SU-DHL-6 (cell line): ENCODE results near the gene CRYAB.

Experiments used
- H2AFZ ChIP-seq: fragments of 200-600 bp; sonication (generic); 2 replicates; pipeline ENCODE4 v1.6.1; 2014; ENCODE audit warnings: low read depth, mild to moderate bottlenecking, moderate library complexity, mixed read lengths, antibody characterized with exemption, low read length; ENCODE audit not compliant: severe bottlenecking
- H3F3A ChIP-seq: fragments of 200-600 bp; shearing (Covaris generic); 2 replicates; pipeline ENCODE4 v1.6.0; 2016; ENCODE audit warnings: antibody characterized with exemption, mild to moderate bottlenecking; ENCODE audit not compliant: insufficient read depth
- H3K27ac ChIP-seq: fragments of 200-600 bp; sonication (generic); 2 replicates; pipeline ENCODE4 v1.5.1; 2016; ENCODE audit warnings: low read depth, mild to moderate bottlenecking, low read length, moderate library complexity, mixed read lengths
- H3K27me3 ChIP-seq: fragments of 200-600 bp; sonication (generic), shearing (Covaris generic); 2 replicates; pipeline ENCODE4 v1.6.0; 2014; ENCODE audit warnings: mild to moderate bottlenecking, low read length
- H3K36me3 ChIP-seq: fragments of 200-600 bp; sonication (generic); 2 replicates; pipeline ENCODE4 v1.6.1; 2014; ENCODE audit warnings: mild to moderate bottlenecking, low read length, mixed read lengths
- H3K4me2 ChIP-seq: fragments of 300-600, 200-600 bp; shearing (Covaris generic), sonication (generic); 2 replicates; pipeline ENCODE4 v1.6.0; 2014; ENCODE audit warnings: low read length, low read depth, mild to moderate bottlenecking; ENCODE audit not compliant: poor library complexity, severe bottlenecking
- H3K4me3 ChIP-seq: fragments of 200-600 bp; sonication (generic); 2 replicates; pipeline ENCODE4 v1.5.1; 2014; ENCODE audit warnings: antibody characterized with exemption, low read length, mild to moderate bottlenecking, mixed read lengths; ENCODE audit not compliant: insufficient read depth, poor library complexity, severe bottlenecking
- H3K79me2 ChIP-seq: fragments of 200-600 bp; sonication (generic); 2 replicates; pipeline ENCODE4 v1.6.1; 2014; ENCODE audit warnings: mild to moderate bottlenecking, low read length, moderate library complexity; ENCODE audit not compliant: insufficient read depth
- H3K9ac ChIP-seq: fragments of 200-600 bp; sonication (generic); 2 replicates; pipeline ENCODE4 v1.7.0; 2014; ENCODE audit warnings: mild to moderate bottlenecking, low read length
- H3K9me2 ChIP-seq: fragments of 200-600 bp; sonication (generic); replicated peaks from 2 replicates; pipeline ENCODE4 v1.6.1; 2014; ENCODE audit warnings: low read length; ENCODE audit not compliant: insufficient read depth
- H3K9me3 ChIP-seq: fragments of 200-600 bp; sonication (generic); 2 replicates; pipeline ENCODE4 v1.6.1; 2014; ENCODE audit warnings: low read length, mixed read lengths; ENCODE audit not compliant: insufficient read depth
- H4K20me1 ChIP-seq: fragments of 200-600 bp; sonication (generic); 2 replicates; pipeline ENCODE4 v1.6.1; 2014; ENCODE audit warnings: low read depth, mild to moderate bottlenecking, antibody characterized with exemption, low read length, moderate library complexity, mixed read lengths
- CTCF ChIP-seq: fragments of 200-600 bp; sonication (generic); IDR thresholded peaks from one replicate; pipeline ENCODE4 v1.5.1; 2017; ENCODE audit warnings: antibody characterized with exemption, mild to moderate bottlenecking, low read length, moderate library complexity; ENCODE audit not compliant: insufficient read depth, poor library complexity, severe bottlenecking
- EZH2phosphoT487 ChIP-seq: fragments of 200-600 bp; sonication (generic), shearing (Covaris generic); conservative IDR thresholded peaks from 2 replicates; pipeline ENCODE4 v1.6.1; 2018; ENCODE audit warnings: mild to moderate bottlenecking, antibody characterized with exemption, low read length, moderate library complexity, mixed read lengths

Gene CRYAB

DNA sequence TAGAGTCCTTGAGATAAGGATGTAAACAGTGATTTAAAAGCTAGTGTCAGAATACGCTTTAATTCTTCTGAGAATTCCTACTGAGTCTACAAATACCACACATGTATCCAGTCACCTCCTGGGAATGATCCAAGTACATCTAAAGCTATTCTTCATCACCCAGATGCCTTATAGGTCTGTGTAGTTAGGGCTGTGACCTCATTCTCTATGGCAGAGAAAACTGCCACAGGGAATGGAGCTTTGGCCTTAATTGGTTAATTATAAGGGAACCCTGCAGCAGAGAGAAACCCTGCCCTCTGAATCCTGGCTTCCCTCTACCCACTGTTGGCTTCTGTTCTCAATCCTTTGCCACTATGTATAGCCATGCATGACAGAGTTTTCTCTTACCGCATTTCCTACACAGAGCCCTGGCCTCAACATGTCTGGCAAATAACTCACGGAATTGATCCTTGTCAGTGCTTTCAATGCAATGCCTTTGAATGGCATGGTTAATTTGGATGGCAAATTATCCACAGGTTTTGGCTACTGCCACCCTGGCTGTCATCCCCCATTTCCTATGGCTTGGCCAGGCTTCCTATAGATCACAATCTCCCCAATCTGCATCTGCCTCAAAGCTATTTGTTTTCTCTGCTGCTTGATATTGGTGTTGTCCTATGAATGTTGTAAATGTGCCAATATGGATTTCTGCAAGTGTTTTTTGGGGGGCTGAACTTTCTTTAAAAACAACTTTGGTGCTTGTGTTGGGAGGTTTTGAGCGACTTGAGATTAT lies 28.4 kb upstream of the CRYAB start:
- H3K79me2 ChIP-seq = no peaks in the 10 kb centered on the region
- no peaks in the 10 kb centered on the region for H3K9me3 ChIP-seq
- H4K20me1 ChIP-seq = no peaks in the 10 kb centered on the region
- no peaks in the 10 kb centered on the region for H3K9me2 ChIP-seq
- TF ChIP-seq EZH2phosphoT487 = no peak
- TF ChIP-seq CTCF = no peak
- H3K4me2 ChIP-seq = no peak overlapping the region
- H3K4me3 ChIP-seq = no peak overlapping the region
- no peak overlapping the region for H2AFZ ChIP-seq
- H3K27ac ChIP-seq = no peak overlapping the region
- no peak overlapping the region for H3K9ac ChIP-seq
- H3F3A ChIP-seq = no peaks in the 10 kb centered on the region
- no peaks in the 10 kb centered on the region for H3K27me3 ChIP-seq
- H3K36me3 ChIP-seq = no peaks in the 10 kb centered on the region

- Histone ChIP-seq H3F3A (no peaks in the 10 kb centered on the region), H3K79me2 (no peaks in the 10 kb centered on the region), H3K9me3 (no peaks in the 10 kb centered on the region), H4K20me1 (no peaks in the 10 kb centered on the region), H2AFZ (no peak overlapping the region), H3K4me3 (no peak overlapping the region), H3K4me2 (no peak overlapping the region), H3K9ac (no peak overlapping the region), H3K9me2 (no peaks in the 10 kb centered on the region), H3K27ac (no peak overlapping the region), H3K36me3 (no peaks in the 10 kb centered on the region), H3K27me3 (no peaks in the 10 kb centered on the region)
- no peak for TF ChIP-seq EZH2phosphoT487
- no peak for TF ChIP-seq CTCF
Observed at GRCh38 chr11:111938687-111939160, 27.2 kb upstream of the CRYAB start.

DNA sequence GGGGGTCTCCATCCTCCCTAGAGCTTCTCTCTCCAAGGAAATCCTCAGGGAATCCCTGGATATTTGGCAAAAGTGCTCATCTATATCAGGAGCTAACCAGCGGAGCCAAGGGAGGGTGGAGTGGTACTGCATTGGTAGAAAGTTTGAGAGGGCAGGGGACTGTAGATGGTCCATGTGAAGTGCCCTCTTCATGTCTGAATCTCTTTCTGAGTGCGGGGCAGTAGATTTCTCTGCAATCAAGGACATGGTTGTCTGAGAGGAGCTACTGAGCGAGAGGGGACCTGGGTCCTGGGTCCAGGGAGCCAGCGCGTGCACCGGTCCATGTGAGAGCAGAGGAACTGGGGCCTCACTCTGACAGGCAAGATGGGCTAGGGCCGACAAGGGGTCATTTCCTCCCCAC lies 26.3 kb upstream of the CRYAB start:
- Histone ChIP-seq H3K9me3 (no peaks in the 10 kb centered on the region), H3K9ac (no peak overlapping the region), H3K9me2 (no peaks in the 10 kb centered on the region), H3K79me2 (no peaks in the 10 kb centered on the region), H3K27ac (no peak overlapping the region), H3F3A (no peaks in the 10 kb centered on the region), H3K36me3 (no peaks in the 10 kb centered on the region), H3K27me3 (no peaks in the 10 kb centered on the region), H3K4me2 (no peak overlapping the region), H4K20me1 (no peaks in the 10 kb centered on the region), H3K4me3 (no peak overlapping the region), H2AFZ (no peak overlapping the region)
- TF ChIP-seq EZH2phosphoT487 = no peak
- TF ChIP-seq CTCF = no peak
